AG04450 (cell line): Measurements from ENCODE around the gene SLC43A2. TPM values are rescaled to one million over a fixed set of nuclear protein-coding genes. Genes with fewer than 3 reads are reported as not detected.

Source experiments
- CTCF ChIA-PET: fragments of 300-600, 350-600 bp; formaldehyde crosslinking; extraction: SDS; loops from one replicate; lab custom pipeline; 2022; ENCODE audit warnings: antibody characterized with exemption, inconsistent platforms; lab: Charles Lee
- POLR2A ChIA-PET: fragments of 350-600 bp; formaldehyde crosslinking; extraction: SDS; loops from one replicate; lab custom pipeline; 2021; ENCODE audit warnings: antibody characterized with exemption, inconsistent platforms; lab: Yijun Ruan, JAX
- DNase-seq: peaks from one replicate; pipeline ENCODE4 v3.0.0-alpha.2; 2011; ENCODE audit warnings: low read depth, low spot score
- H3K27ac ChIP-seq: one replicate; pipeline ENCODE4 v1.5.1; 2012; ENCODE audit warnings: low read depth, low read length, control low read depth
- H3K27me3 ChIP-seq: one replicate; pipeline ENCODE4 v1.6.0; 2012; ENCODE audit warnings: low read length; ENCODE audit not compliant: control insufficient read depth, insufficient read depth
- H3K4me3 ChIP-seq: 2 replicates; pipeline ENCODE4 v1.5.1; 2011; ENCODE audit warnings: mild to moderate bottlenecking, low read depth, low read length, control low read depth
- H3K9me3 ChIP-seq: 2 replicates; pipeline ENCODE4 v1.5.1; 2012; ENCODE audit warnings: low read length; ENCODE audit not compliant: control insufficient read depth, insufficient read depth
- polyA plus RNA-seq: library from polyadenylated mRNA; depleted of rRNA; stranded (reverse); fragments of >200 nt; gene quantifications from 2 replicates; pipeline ENCODE4 v1.2.3, GENCODE V29; 2011
- TF ChIP-seq, protein P1 (sequence below): IDR thresholded peaks from 2 replicates; pipeline ENCODE4 v1.5.1; 2011; ENCODE audit warnings: low read depth, low read length, control low read depth, inconsistent platforms

SLC43A2 gene
- polyA plus RNA-seq, 1 experiment: 5.3 TPM

DNA sequence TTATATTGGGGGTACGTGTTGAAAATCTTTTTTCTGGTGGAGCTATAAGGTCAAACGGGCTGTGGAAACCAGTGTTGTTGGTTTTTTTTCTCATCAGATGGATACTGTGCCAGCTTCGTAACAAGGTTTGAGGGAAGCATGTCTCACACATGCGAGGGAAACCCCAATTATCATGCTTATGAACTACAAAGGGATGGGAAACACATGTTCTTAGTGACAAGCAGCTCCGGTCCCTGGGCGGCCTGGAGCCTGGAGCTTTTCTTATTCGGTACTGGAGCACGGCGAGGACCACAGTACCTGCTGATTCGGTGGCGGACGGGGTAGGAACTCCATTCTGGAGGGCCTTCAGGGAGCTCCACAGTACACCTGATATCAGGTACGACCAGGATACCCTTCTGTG, 12.5 kb downstream of the SLC43A2 start:
- Histone ChIP-seq H3K27ac (no peak overlapping the region), H3K9me3 (no peaks in the 10 kb centered on the region; the same call in 1 of the 2 replicates), H3K27me3 (no peaks in the 10 kb centered on the region), H3K4me3 (no peak overlapping the region)
- ChIA-PET POLR2A (no interaction called here), CTCF (interaction anchor here (0.8 kb wide), 1 partner anchor 358 kb away, joined by 3 read pairs; no protein-coding TSS in a partner anchor)
- TF ChIP-seq, protein P1, sequence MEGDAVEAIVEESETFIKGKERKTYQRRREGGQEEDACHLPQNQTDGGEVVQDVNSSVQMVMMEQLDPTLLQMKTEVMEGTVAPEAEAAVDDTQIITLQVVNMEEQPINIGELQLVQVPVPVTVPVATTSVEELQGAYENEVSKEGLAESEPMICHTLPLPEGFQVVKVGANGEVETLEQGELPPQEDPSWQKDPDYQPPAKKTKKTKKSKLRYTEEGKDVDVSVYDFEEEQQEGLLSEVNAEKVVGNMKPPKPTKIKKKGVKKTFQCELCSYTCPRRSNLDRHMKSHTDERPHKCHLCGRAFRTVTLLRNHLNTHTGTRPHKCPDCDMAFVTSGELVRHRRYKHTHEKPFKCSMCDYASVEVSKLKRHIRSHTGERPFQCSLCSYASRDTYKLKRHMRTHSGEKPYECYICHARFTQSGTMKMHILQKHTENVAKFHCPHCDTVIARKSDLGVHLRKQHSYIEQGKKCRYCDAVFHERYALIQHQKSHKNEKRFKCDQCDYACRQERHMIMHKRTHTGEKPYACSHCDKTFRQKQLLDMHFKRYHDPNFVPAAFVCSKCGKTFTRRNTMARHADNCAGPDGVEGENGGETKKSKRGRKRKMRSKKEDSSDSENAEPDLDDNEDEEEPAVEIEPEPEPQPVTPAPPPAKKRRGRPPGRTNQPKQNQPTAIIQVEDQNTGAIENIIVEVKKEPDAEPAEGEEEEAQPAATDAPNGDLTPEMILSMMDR: no peak
- no peak for DNase-seq

DNA sequence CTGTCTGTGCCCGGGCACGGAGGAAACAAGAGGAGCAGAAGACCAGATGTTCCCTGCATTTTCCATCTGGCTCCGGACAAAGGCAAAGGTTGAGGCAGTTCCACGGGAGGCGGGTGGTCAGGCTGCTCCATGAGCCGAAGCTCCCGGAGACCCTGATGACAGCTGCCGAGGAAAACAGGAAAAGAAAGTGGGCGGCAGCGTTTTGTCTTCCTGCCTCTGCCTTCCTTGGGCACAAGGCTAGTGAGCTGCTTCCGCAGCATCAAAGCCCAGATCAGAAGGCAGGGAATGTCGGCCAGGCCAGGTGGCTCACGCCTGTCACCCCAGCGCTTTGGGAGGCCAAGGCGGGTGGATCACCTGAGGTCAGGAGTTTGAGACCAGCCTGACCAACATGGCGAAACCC, 16.2 kb downstream of the SLC43A2 start:
- ChIA-PET CTCF (interaction anchor here (1.5 kb wide), 1 partner anchor 39 kb away, joined by 4 read pairs; no protein-coding TSS in a partner anchor), POLR2A (no interaction called here)
- no peaks in the 10 kb centered on the region for H3K27me3 ChIP-seq
- TF ChIP-seq, protein P1: no peak
- no peaks in the 10 kb centered on the region; the same call in 1 of the 2 replicates for H3K9me3 ChIP-seq
- no peak for DNase-seq
- no peak overlapping the region for H3K4me3 ChIP-seq
- no peak overlapping the region for H3K27ac ChIP-seq

DNA sequence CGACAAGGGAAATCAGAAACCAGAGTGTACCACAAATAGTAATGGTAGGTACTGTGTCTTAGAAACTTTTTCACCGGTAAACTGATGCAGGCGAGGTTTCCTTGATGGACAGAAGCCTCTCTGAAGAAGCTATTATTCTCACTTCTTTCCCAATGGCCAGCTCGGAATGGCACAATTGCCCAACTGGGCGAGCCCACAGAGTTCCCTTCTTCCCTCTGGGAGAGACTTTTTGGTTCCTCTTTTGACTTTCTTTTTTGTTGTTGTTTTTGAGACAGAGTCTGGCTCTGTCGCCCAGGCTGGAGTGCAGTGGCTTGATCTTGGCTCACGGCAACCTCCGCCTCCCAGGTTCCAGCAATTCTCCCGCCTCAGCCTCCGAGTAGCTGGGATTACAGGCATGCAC, 16.9 kb downstream of the SLC43A2 start:
- no peak for DNase-seq
- no peaks in the 10 kb centered on the region for H3K27me3 ChIP-seq
- CTCF ChIA-PET: no interaction called here
- POLR2A ChIA-PET: no interaction called here
- no peak overlapping the region for H3K4me3 ChIP-seq
- no peak overlapping the region for H3K27ac ChIP-seq
- TF ChIP-seq, protein P1: no peak
- no peaks in the 10 kb centered on the region; the same call in 1 of the 2 replicates for H3K9me3 ChIP-seq

DNA sequence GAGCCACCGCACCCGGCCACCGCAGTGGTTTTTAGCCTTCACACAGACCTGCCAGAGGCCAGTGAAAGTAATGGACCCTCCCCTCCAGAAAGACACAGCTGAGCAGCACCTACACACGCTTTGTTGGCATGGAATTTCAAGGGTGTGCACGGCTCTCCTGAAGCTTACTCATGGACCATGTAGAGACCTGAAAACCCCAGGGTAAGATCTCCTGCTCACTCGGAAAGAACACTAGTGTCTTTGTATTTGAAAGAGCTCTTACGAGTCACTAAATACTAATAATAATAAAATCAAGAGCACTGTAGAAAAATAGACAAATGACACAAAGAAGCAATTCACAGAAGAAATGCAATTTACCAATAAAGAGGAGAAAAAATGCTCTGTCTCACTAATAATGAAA, 20.0 kb downstream of the SLC43A2 start:
- Histone ChIP-seq H3K4me3 (no peak overlapping the region), H3K9me3 (no peaks in the 10 kb centered on the region; the same call in 1 of the 2 replicates), H3K27ac (no peak overlapping the region), H3K27me3 (no peaks in the 10 kb centered on the region)
- POLR2A ChIA-PET: no interaction called here
- CTCF ChIA-PET: interaction anchor here (0.5 to 1.0 kb wide), 3 partner anchors 22 to 60 kb away, joined by 4 to 5 read pairs (median 5); no protein-coding TSS in a partner anchor
- DNase-seq: no peak
- TF ChIP-seq, protein P1: no peak

DNA sequence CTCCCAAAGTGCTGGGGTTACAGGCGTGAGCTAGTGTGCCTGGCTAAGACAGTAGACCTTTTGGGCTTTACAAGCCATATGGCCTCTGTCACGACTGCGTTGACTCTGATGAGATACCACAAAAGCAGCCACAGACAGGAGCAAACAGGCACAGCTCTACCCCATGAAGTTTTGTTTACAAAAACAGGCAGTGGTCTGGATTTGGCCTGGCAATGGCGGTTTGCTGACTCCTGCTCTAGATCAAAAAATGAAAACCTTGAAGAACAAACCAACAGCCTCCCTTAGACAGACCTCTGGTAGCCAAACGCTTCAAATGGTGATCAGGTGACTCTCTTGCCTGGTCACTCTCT, 20.7 kb downstream of the SLC43A2 start:
- Histone ChIP-seq H3K27me3 (no peaks in the 10 kb centered on the region), H3K27ac (no peak overlapping the region), H3K9me3 (no peaks in the 10 kb centered on the region; the same call in 1 of the 2 replicates), H3K4me3 (no peak overlapping the region)
- DNase-seq: no peak
- TF ChIP-seq, protein P1: no peak
- ChIA-PET CTCF (interaction anchor here (0.7 to 1.2 kb wide), 2 partner anchors 34 to 826 kb away, joined by 3 to 4 read pairs; no protein-coding TSS in a partner anchor), POLR2A (interaction anchor here (0.7 kb wide), 1 partner anchor 22 kb away, joined by 6 read pairs; no protein-coding TSS in a partner anchor)
